MG63 (cell line): ENCODE results near the gene SNX18. TPM values are rescaled to one million over a fixed set of nuclear protein-coding genes. Genes with fewer than 3 reads are reported as not detected.
"Not testable (repeated sequence)": the region's sequence is repeated elsewhere in the genome, so short reads cannot be mapped to it uniquely, and the experiment has no call there.

Source experiments
- DNase-seq: peaks from one replicate; pipeline ENCODE4 v3.0.0-alpha.2; 2020
- H3K27me3 ChIP-seq: fragments of 250-450 bp; sonication (Bioruptor Pico); 2 replicates; pipeline ENCODE4 v1.5.1; 2020; ENCODE audit warnings: mild to moderate bottlenecking, moderate library complexity
- H3K36me3 ChIP-seq: fragments of 250-450 bp; sonication (Bioruptor Pico); 2 replicates; pipeline ENCODE4 v1.5.1; 2020; ENCODE audit warnings: mild to moderate bottlenecking, moderate library complexity
- H3K4me3 ChIP-seq: fragments of 250-450 bp; sonication (Bioruptor Pico); 2 replicates; pipeline ENCODE4 v1.5.1; 2020; ENCODE audit warnings: mild to moderate bottlenecking, moderate library complexity
- H3K9me3 ChIP-seq: fragments of 250-450 bp; sonication (Bioruptor Pico); 2 replicates; pipeline ENCODE4 v1.5.1; 2020; ENCODE audit warnings: mild to moderate bottlenecking, moderate library complexity
- total RNA-seq: library from RNA; depleted of rRNA; stranded (reverse); fragments of >200 nt; shearing (Covaris generic); gene quantifications from 2 replicates; pipeline ENCODE4 v1.2.3, GENCODE V29; 2014; ENCODE audit warnings: low replicate concordance

The SNX18 gene
- total RNA-seq, 1 experiment from 2014 or later = 40.1 TPM

GRCh38 chr5:54531546-54531945 is 14.0 kb downstream of the SNX18 start:
- Histone ChIP-seq H3K36me3 (peaks cover 23% of the 10 kb centered on the region), H3K4me3 (no peak overlapping the region), H3K27me3 (no peaks in the 10 kb centered on the region), H3K9me3 (no peaks in the 10 kb centered on the region)
- no peak for DNase-seq

GRCh38 chr5:54533541-54534190 is 16.1 kb downstream of the SNX18 start:
- H3K9me3 ChIP-seq = no peaks in the 10 kb centered on the region
- no peak overlapping the region for H3K4me3 ChIP-seq
- H3K36me3 ChIP-seq = peaks cover 14% of the 10 kb centered on the region
- no peak for DNase-seq
- no peaks in the 10 kb centered on the region for H3K27me3 ChIP-seq

GRCh38 chr5:54534191-54535004 is 16.8 kb downstream of the SNX18 start:
- Histone ChIP-seq H3K27me3 (no peaks in the 10 kb centered on the region), H3K9me3 (no peaks in the 10 kb centered on the region), H3K36me3 (peaks cover 14% of the 10 kb centered on the region), H3K4me3 (no peak overlapping the region)
- DNase-seq = no peak

- H3K4me3 ChIP-seq = no peak overlapping the region
- no peaks in the 10 kb centered on the region for H3K9me3 ChIP-seq
- H3K27me3 ChIP-seq = no peaks in the 10 kb centered on the region
- DNase-seq = no peak
- H3K36me3 ChIP-seq = peaks cover 12% of the 10 kb centered on the region
Observed at GRCh38 chr5:54535149-54535844, 17.7 kb downstream of the SNX18 start.

- not testable (repeated sequence) for H3K4me3 ChIP-seq, DNase-seq, H3K27me3 ChIP-seq, H3K9me3 ChIP-seq
- H3K36me3 ChIP-seq = peaks cover 12% of the 10 kb centered on the region
Observed at GRCh38 chr5:54536375-54536774, 18.8 kb downstream of the SNX18 start.

- not testable (repeated sequence) for H3K27me3 ChIP-seq, H3K9me3 ChIP-seq, H3K36me3 ChIP-seq, H3K4me3 ChIP-seq, DNase-seq
Observed at GRCh38 chr5:54536861-54537260, 19.3 kb downstream of the SNX18 start.

- peaks cover 9% of the 10 kb centered on the region for H3K36me3 ChIP-seq
- DNase-seq = no peak
- no peaks in the 10 kb centered on the region for H3K9me3 ChIP-seq
- H3K4me3 ChIP-seq = no peak overlapping the region
- no peaks in the 10 kb centered on the region for H3K27me3 ChIP-seq
Observed at GRCh38 chr5:54537725-54538124, 20.2 kb downstream of the SNX18 start.

GRCh38 chr5:54538156-54538555 is 20.6 kb downstream of the SNX18 start:
- no peak for DNase-seq
- no peaks in the 10 kb centered on the region for H3K9me3 ChIP-seq
- no peak overlapping the region for H3K4me3 ChIP-seq
- H3K36me3 ChIP-seq = peaks cover 12% of the 10 kb centered on the region
- no peaks in the 10 kb centered on the region for H3K27me3 ChIP-seq

GRCh38 chr5:54539001-54539400 is 21.4 kb downstream of the SNX18 start:
- Histone ChIP-seq H3K4me3 (no peak overlapping the region), H3K27me3 (no peaks in the 10 kb centered on the region), H3K36me3 (peaks cover 17% of the 10 kb centered on the region), H3K9me3 (no peaks in the 10 kb centered on the region)
- DNase-seq = no peak

- DNase-seq = no peak
- Histone ChIP-seq H3K36me3 (peaks cover 24% of the 10 kb centered on the region), H3K4me3 (no peak overlapping the region), H3K27me3 (no peaks in the 10 kb centered on the region), H3K9me3 (no peaks in the 10 kb centered on the region)
Observed at GRCh38 chr5:54540286-54540685, 22.7 kb downstream of the SNX18 start.

- peaks cover 31% of the 10 kb centered on the region for H3K36me3 ChIP-seq
- H3K27me3 ChIP-seq = no peaks in the 10 kb centered on the region
- no peak for DNase-seq
- no peak overlapping the region for H3K4me3 ChIP-seq
- no peaks in the 10 kb centered on the region for H3K9me3 ChIP-seq
Observed at GRCh38 chr5:54541823-54542783, 24.5 kb downstream of the SNX18 start.

GRCh38 chr5:54544044-54544443 is 26.5 kb downstream of the SNX18 start:
- peaks cover 37% of the 10 kb centered on the region for H3K36me3 ChIP-seq
- no peak overlapping the region for H3K4me3 ChIP-seq
- no peaks in the 10 kb centered on the region for H3K27me3 ChIP-seq
- H3K9me3 ChIP-seq = no peaks in the 10 kb centered on the region
- no peak for DNase-seq

GRCh38 chr5:54545796-54546195 is 28.2 kb downstream of the SNX18 start:
- no peaks in the 10 kb centered on the region for H3K9me3 ChIP-seq
- no peak for DNase-seq
- no peaks in the 10 kb centered on the region for H3K27me3 ChIP-seq
- H3K4me3 ChIP-seq = no peak overlapping the region
- H3K36me3 ChIP-seq = peaks cover 39% of the 10 kb centered on the region

- no peak overlapping the region for H3K4me3 ChIP-seq
- DNase-seq = peak; percentile 76
- no peaks in the 10 kb centered on the region for H3K27me3 ChIP-seq
- no peaks in the 10 kb centered on the region for H3K9me3 ChIP-seq
- peaks cover 41% of the 10 kb centered on the region for H3K36me3 ChIP-seq
Observed at GRCh38 chr5:54547711-54548250, 30.2 kb downstream of the SNX18 start.

GRCh38 chr5:54548565-54548964 is 31.0 kb downstream of the SNX18 start:
- no peaks in the 10 kb centered on the region for H3K9me3 ChIP-seq
- peaks cover 35% of the 10 kb centered on the region for H3K36me3 ChIP-seq
- no peak for DNase-seq
- H3K27me3 ChIP-seq = no peaks in the 10 kb centered on the region
- no peak overlapping the region for H3K4me3 ChIP-seq

- Histone ChIP-seq H3K9me3 (no peaks in the 10 kb centered on the region), H3K36me3 (peaks cover 18% of the 10 kb centered on the region), H3K4me3 (no peak overlapping the region), H3K27me3 (no peaks in the 10 kb centered on the region)
- DNase-seq = no peak
Observed at GRCh38 chr5:54551292-54551691, 33.7 kb downstream of the SNX18 start.
